Right renal cortex interstitium (tissue), 3 donors: ENCODE measurements around the gene TAF4. TPM values are rescaled to one million over a fixed set of nuclear protein-coding genes. Genes with fewer than 3 reads are reported as not detected.
"Not testable (repeated sequence)": the region's sequence is repeated elsewhere in the genome, so short reads cannot be mapped to it uniquely, and the experiment has no call there.

Experiments
- DNase-seq, 3 donors: peaks; one replicate each; pipeline ENCODE4 v3.0.0-alpha.2; 2013; ENCODE audit warnings: low read depth in 3 of 3, low spot score in 2 of 3
- polyA plus RNA-seq, 3 donors: library from polyadenylated mRNA; unstranded; fragments of 120-200 nt; gene quantifications; one replicate each; pipeline ENCODE4 v1.2.1, GENCODE V29; 2013; ENCODE audit not compliant: insufficient read length in 3 of 3

TAF4 gene
- polyA plus RNA-seq, 3 donors = 14.1 to 16.1 (median 14.8) TPM

DNA sequence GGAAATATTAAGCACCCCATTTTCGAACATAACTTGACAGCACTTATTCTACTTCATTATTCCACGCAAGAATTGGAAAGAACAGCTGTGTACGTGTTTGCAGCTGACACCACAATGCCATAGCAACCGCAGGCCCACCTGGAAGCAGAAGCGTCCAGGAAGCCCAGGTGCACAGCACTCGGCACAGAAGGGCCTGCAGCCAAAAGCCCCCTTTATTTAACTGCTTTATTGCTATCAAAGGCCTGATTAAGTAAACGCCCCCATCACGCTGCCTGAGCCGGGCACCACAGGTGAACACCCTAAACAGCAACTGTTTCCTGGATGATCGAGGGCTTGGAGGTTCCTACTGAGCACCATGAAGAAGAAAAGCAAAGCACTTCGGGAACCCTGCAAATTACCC is 6.3 kb downstream of the TAF4 start:
- no peak for DNase-seq

DNA sequence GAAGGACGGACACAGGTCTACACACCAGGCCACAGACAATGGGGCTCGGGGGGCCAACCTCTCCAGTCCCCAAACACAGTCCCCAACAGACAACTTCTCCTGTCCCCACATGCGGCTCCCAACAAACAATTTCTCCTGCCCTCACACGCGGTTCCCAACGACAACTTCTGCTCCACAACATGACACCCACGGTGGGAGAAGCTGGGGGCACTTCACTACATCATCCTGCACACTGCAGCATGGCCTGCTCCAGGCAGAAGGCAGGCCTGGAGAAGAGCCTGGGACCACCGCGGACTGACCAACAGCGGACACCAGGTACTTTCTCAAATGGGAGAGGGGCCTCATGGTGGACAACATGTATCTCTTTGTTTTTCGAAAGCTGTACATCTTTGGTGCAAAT is 6.7 kb downstream of the TAF4 start:
- DNase-seq = no peak

GRCh38 chr20:62056975-62057374 is 8.7 kb downstream of the TAF4 start:
- DNase-seq = no peak

GRCh38 chr20:62056377-62056776 is 9.3 kb downstream of the TAF4 start:
- no peak for DNase-seq

DNA sequence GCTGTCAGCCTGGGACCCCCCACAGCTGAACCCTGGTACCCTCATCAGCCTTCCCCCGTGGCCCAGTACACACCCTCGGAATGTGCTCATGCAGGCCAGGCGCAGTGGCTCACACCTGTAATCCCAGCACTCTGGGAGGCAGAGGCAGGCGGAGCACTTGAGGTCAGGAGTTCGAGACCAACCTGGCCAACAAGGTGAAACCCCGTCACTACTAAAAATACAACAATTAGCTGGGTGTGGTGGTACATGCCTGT is 9.9 kb downstream of the TAF4 start:
- not testable (repeated sequence) for DNase-seq

DNA sequence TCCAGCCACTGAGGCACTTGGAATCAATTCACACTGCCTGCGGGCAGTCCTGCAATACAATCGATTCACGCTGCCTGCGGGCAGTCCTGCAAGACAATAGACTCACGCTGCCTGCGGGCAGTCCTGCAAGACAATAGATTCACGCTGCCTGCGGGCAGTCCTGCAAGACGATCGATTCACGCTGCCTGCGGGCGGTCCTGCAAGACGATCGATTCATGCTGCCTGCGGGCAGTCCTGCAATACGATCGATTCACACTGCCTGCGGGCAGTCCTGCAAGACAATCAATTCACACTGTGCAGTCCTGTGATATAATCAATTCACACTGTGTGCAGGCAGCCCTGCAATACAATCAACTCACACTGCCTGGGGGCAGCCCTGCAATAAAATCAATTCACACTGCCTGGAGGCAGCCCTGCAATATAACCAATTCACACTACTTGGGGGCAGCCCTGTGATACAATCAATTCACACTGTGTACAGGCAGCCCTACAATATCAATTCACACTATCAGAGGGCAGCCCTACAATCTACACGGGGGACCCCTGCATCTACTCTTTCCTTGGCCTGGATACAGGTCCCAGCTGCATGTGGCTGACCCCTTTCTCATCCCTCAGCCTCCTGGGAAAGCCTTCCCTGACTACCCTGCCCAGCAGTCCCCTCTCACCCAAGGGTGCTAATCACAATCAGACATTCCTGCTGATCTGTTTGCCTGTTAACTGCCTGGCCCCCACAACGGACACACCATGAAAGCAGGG is 10.4 kb downstream of the TAF4 start:
- no peak for DNase-seq

GRCh38 chr20:62054451-62054953 is 11.2 kb downstream of the TAF4 start:
- DNase-seq = no peak

- DNase-seq = no peak
These were observed 12.1 kb downstream of the TAF4 start for GRCh38 chr20:62053465-62054196.

GRCh38 chr20:62052842-62053464 is 12.7 kb downstream of the TAF4 start:
- no peak for DNase-seq

- no peak for DNase-seq
These were observed 13.3 kb downstream of the TAF4 start for GRCh38 chr20:62052336-62052841.

DNA sequence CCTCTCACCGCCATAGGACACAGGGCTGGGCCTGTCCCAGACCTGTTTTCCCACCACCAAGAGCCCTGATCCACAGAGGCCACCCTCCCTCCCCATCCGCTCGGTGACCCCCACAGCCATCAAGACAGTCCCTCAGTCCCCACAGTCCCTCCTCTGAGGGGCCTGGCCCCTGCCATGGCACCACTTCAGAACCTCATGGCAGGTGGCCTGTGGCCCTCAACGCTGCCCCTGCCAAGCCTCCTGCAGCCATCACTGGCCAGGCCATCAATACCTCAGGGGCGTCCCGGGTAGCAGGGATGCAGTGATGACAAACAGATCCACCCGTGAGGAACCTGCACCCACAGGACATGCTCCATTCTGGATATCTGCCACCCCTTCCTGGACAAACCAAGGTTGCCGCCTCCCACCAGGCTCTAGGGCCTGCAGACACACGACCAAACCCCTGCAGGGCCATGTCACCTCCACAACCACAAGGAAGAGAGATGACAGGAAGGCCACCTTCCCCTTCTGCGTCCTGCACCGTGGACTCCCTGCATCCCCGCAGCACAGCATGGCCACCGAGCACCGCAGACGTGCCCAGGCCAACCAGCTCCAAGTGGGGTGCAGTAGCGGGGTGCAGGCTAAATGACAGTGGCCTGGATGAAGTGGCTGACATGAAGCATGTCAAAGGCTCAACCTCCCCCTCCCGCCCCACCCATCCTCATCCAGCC is 14.0 kb downstream of the TAF4 start:
- no peak for DNase-seq

DNA sequence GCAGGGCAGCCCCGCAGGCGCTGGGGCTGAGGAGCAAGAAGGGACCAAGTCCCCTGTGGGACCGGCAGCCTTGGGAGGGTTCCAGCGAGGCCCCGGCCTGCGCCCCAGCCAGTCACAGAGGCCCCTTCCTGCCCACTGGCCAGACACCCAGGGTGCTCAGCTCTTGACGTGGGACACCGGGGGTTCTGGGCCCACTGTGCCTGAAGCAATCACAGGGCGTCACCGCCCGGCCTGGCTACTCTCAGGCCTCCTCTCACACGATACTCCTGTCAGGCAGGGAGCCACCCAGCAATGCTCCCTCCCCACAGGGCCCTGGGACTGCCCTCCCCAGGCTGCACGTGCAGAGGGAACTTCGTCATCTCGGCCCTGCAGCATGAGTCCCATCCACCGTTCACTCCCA is 14.5 kb downstream of the TAF4 start:
- DNase-seq = no peak

DNA sequence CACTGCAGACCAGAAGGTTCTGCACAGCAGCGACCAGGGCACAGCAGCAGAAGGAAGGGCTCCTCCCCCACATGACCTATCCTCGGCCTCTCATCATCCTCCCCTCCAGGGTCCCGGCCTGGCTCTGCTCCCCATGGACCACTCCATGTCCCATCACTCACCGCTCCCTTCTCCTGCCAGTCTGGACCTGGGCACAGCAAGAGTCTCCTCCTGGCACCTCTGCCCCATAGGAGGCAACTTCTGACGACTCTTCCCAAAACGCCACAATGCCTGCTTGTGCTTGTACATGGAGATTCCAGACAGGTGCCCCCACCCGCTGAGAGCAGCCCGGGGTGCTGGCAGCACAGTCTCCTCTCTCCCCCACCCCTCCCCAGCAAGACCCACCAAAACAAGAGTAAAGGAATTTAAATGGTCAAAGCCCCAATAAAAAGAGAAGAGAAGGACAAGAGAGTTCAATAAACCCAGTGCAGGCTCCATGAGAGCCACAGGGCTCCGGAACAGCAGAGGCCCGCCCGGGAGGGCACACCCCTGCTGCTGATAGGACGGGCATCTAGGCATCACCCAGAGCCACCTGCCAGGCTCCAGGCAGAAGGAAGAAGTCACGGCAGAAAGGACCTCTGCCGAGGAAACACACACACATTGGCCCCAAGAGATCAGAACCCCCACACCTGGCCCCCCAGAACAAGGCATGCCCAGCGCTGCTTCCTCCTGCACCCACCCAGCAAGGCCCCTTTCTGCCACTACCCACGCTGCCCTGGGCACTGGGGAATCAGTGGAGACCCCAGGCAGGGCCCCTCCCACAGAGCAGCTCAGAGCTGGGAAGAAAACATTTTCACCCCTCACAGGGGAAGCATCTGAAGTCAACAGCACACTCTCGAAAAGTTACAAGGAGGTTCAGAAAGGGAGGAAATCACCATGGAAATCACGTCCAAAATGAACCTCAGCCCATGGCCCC is 15.2 kb downstream of the TAF4 start:
- DNase-seq = no peak

DNA sequence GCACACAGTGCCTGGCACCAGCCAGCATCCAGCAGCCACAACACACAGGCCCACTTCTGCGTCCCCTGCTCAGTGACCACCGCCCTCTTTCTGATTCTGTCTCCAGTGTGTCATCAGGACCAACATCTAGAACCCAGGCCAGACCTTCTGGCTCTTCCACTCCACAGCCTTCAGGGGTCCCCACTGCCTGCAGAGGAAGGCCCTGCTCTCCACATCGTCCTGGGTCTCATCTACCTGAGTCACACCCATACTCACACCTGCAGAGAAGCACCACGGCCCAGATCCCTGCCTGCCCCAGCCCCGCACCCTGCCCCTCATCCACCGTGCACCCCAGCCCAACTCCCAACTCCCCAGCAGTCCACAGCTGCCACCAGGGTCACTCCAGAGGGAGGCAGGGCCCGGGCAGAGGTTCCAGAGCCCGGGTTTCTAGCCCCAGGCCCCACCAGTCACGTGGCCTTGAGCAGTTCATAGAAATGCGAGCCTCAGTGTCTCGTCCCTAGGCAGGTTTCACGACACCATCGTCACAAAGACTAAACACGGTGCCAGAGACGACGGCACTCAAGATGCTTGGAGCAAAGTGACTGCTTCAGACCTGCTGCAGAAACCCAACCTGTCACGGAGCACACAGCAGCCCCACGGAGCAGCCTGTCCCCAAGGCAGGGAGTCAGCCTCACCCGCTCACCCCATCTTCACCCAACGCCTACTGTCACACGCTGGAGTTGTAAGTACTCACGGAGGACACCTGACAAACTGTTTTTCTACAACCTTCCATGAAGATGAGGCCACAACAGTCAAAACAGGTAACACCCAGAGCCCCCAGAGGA is 16.1 kb downstream of the TAF4 start:
- no peak for DNase-seq

GRCh38 chr20:62048821-62049291 is 16.8 kb downstream of the TAF4 start:
- no peak for DNase-seq

GRCh38 chr20:62048346-62048761 is 17.3 kb downstream of the TAF4 start:
- no peak for DNase-seq

- DNase-seq = no peak
These were observed 17.9 kb downstream of the TAF4 start for GRCh38 chr20:62047666-62048345.

DNA sequence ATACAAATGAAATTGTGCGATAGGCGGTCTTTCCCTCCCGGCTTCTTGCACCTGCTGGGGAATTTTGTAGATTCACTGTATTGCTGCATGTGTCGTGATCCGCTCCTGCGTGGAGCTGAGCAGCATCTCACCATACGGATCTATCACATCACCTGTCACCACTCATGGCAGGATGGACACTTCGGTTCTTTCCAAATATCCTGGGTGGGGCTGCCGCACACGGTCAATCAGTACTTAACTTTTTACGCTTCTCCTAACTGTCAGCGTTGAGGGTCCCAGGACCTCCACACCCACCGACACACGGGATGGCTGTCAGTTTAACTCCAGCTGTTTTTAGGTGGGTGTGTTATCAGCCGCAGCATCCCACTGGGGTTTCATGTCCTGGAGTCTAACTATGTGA is 19.2 kb downstream of the TAF4 start:
- no peak for DNase-seq
